ENCODE data around the gene SNX2. TPM values are rescaled to one million over a fixed set of nuclear protein-coding genes. Genes with fewer than 3 reads are reported as not detected.
A peak's percentile ranks its signal among the peaks of the same experiment; 100 is the strongest.
"Not testable (repeated sequence)": the region's sequence is repeated elsewhere in the genome, so short reads cannot be mapped to it uniquely, and the experiment has no call there.

The SNX2 gene
- total and polyA plus RNA-seq, 9 of the 15 experiments (the other 6 are each of a cell fraction or from before 2014, with no cell fraction given) = 35.2 to 86.0 (median 58.1) TPM

DNA sequence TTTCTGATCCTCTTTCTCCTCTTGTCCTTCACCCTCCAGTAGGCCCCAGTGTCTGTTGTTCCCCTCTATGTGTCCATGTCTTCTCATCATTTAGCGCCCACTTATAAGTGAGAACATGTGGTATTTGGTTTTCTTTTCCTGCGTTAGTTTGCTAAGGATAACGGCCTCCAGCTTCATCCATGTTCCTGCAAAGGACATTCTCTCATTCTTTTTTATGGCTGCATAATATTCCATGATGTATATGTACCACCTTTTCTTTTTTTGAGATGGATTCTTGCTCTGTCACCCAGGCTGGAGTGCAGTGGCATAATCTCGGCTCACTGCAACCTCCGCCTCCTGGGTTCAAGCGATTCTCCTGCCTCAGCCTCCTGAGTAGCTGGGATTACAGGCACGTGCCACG is 82.7 kb downstream of the SNX2 start:
- intact Hi-C loops (cut with micrococcal nuclease); POLR2A ChIA-PET; ATAC-seq; H3K27ac ChIP-seq (ENCODE audit: extremely low read depth, low read depth, low read length); H3K27me3 ChIP-seq (ENCODE audit: control insufficient read depth in 2 of 2, insufficient read depth in 2 of 2, low read length in 2 of 2); H4K20me1 ChIP-seq (replicated peaks; ENCODE audit: control insufficient read depth, insufficient read depth, low read length); H3K9ac ChIP-seq (ENCODE audit: insufficient read depth in 1 of 2, low read depth in 2 of 2, low read length in 2 of 2); CTCF ChIA-PET (ENCODE audit: low intra/inter-chr PET ratio); H3K4me1 ChIP-seq (replicated peaks in 1 of 2; ENCODE audit: control insufficient read depth in 2 of 2, insufficient read depth in 2 of 2, low read length in 2 of 2); H3K79me2 ChIP-seq (ENCODE audit: control insufficient read depth, insufficient read depth, low read length); in situ Hi-C loops (cut with MboI); H3K9me1 ChIP-seq (ENCODE audit: control insufficient read depth, insufficient read depth, low read length); BruUV-seq (replicated peaks); H3K9me3 ChIP-seq (replicated peaks; ENCODE audit: control insufficient read depth, insufficient read depth, low read depth, low read length); H3K4me3 ChIP-seq; DNase-seq (ENCODE audit: extremely low read depth in 1 of 4, low spot score in 3 of 4); H3K4me2 ChIP-seq (ENCODE audit: insufficient read depth, low read length); FAIRE-seq; H3K36me3 ChIP-seq (ENCODE audit: control insufficient read depth, insufficient read depth, low read length); H2AFZ ChIP-seq (ENCODE audit: low read depth, low read length): not testable (repeated sequence)
- TF ChIP-seq BCOR (IDR thresholded peaks at IDR 0.05) = peak; percentile 63; the same call in 1 of the 2 replicates
- TF ChIP-seq ZNF146 (CRISPR knock-in tag; IDR thresholded peaks at IDR 0.05; ENCODE audit: unreplicated experiment) = peak; percentile 53
- 70% methylated on average over 3 of the region's 8 CpGs for WGBS (ENCODE audit: insufficient coverage, low coverage, missing lambda C conversion rate)

DNA sequence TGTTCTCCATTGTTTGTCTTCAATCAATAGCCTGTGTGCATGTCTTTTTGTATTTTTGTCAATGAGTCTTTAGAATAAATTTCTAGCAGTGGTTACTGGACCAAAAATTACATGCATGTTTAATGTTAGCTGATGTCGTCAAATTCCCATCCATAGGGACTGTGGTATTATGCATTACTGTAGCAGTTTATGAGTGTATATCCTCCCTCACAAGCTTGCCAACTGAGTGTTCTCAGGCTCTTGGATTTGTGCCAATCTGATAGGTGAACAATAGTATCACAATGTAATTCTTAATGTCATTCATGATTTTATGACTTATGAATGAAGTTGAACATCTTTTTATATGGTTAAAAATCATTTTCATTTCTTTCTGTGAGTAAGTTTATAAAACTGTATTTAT is 83.6 kb downstream of the SNX2 start:
- H2AFZ ChIP-seq (ENCODE audit: low read depth, low read length) = no peak overlapping the region
- intact Hi-C loops (cut with micrococcal nuclease) = no loop called here
- H3K36me3 ChIP-seq (ENCODE audit: control insufficient read depth, insufficient read depth, low read length) = no peaks in the 10 kb centered on the region
- H3K9me1 ChIP-seq (ENCODE audit: control insufficient read depth, insufficient read depth, low read length) = no peaks in the 10 kb centered on the region
- H3K27me3 ChIP-seq (ENCODE audit: control insufficient read depth in 2 of 2, insufficient read depth in 2 of 2, low read length in 2 of 2) = no peaks in the 10 kb centered on the region
- no peak for FAIRE-seq
- ATAC-seq = no peak
- no peak overlapping the region for H3K27ac ChIP-seq (ENCODE audit: extremely low read depth, low read depth, low read length)
- H3K4me1 ChIP-seq (replicated peaks in 1 of 2; ENCODE audit: control insufficient read depth in 2 of 2, insufficient read depth in 2 of 2, low read length in 2 of 2) = peaks cover 7 to 8% of the 10 kb centered on the region in 2 experiments; a peak in 3 of 5 replicates
- H3K9me3 ChIP-seq (replicated peaks; ENCODE audit: control insufficient read depth, insufficient read depth, low read depth, low read length) = no peaks in the 10 kb centered on the region
- H3K4me2 ChIP-seq (ENCODE audit: insufficient read depth, low read length) = no peak overlapping the region
- in situ Hi-C loops (cut with MboI) = no loop called here
- H4K20me1 ChIP-seq (replicated peaks; ENCODE audit: control insufficient read depth, insufficient read depth, low read length) = no peaks in the 10 kb centered on the region
- DNase-seq (ENCODE audit: extremely low read depth in 1 of 4, low spot score in 3 of 4) = no peak
- H3K9ac ChIP-seq (ENCODE audit: insufficient read depth in 1 of 2, low read depth in 2 of 2, low read length in 2 of 2) = no peak overlapping the region
- no peak overlapping the region for H3K4me3 ChIP-seq
- POLR2A ChIA-PET = no interaction called here
- CTCF ChIA-PET (ENCODE audit: low intra/inter-chr PET ratio) = no interaction called here
- WGBS (ENCODE audit: insufficient coverage, low coverage, missing lambda C conversion rate) = 45% methylated on average over 1 of the region's 1 CpG
- no TSS peak for BruUV-seq (replicated peaks)
- no peaks in the 10 kb centered on the region for H3K79me2 ChIP-seq (ENCODE audit: control insufficient read depth, insufficient read depth, low read length)
- 0 out of 2 replicates have a peak, but pooled peaks have one; percentile 16 for TF ChIP-seq SOX6 (IDR thresholded peaks at IDR 0.05)
- TF ChIP-seq, protein P1, sequence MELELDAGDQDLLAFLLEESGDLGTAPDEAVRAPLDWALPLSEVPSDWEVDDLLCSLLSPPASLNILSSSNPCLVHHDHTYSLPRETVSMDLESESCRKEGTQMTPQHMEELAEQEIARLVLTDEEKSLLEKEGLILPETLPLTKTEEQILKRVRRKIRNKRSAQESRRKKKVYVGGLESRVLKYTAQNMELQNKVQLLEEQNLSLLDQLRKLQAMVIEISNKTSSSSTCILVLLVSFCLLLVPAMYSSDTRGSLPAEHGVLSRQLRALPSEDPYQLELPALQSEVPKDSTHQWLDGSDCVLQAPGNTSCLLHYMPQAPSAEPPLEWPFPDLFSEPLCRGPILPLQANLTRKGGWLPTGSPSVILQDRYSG (tag; conservative IDR thresholded peaks at IDR 0.05; ENCODE audit: low read depth) = no peak
- no peak for TF ChIP-seq BRD9 (IDR thresholded peaks at IDR 0.05; ENCODE audit: low read depth, partially characterized antibody)
- TF ChIP-seq CEBPB (tag; IDR thresholded peaks at IDR 0.05) = no peak
- peak; percentile 83 for TF ChIP-seq NFIC (IDR thresholded peaks at IDR 0.05)

Data from K562 (cell line).